Measurements from ENCODE around the gene ACTR3. TPM values are rescaled to one million over a fixed set of nuclear protein-coding genes. Genes with fewer than 3 reads are reported as not detected.
A peak's percentile ranks its signal among the peaks of the same experiment; 100 is the strongest.

Gene ACTR3
- total RNA-seq, 1 experiment from 2014 or later, result 296 TPM

DNA sequence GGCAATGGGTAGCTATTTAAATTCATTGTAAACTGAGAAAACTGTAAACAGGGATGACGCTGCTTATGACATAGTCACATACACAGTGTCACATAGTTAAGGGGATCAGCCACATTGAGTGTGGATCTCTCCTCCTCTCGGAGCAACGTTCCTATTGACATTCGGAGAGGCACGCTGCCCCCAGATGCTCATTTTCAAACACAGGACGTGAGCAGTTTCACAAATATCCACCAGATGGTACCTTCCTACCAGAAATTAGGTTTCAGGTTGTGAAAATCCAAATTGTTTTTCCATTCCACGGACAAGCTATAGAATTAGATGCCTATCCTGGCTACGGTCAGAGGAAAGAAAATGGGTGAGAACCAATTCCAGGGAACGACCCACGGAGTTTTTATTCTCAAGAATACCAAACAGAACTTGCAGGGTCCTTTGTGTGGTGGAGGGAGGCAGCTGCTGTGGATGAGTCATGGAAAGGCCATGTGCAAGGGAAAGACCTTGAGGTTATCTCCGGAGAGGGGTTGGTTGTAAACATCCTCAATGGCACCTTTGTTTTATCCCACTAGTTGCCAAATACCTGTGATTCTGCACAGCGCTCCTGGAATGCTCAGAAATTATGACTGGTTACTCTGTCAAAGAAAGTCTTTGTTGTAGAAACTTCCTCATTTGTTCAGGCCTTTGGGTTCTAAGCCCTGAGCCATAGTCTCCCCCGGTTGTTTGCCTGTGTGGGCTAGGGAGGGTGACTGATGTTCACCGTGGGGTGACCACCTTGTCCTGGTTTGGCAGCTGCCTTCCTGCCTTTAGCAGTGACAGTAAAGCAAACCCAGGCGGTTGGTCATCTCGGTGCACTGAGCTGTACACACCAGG lies 88.0 kb downstream of the ACTR3 start:
- H3K36me3 Mint-ChIP-seq (ENCODE audit: insufficient read depth, unreplicated experiment), result peaks cover 54% of the 10 kb centered on the region
- TF ChIP-seq, protein P1, sequence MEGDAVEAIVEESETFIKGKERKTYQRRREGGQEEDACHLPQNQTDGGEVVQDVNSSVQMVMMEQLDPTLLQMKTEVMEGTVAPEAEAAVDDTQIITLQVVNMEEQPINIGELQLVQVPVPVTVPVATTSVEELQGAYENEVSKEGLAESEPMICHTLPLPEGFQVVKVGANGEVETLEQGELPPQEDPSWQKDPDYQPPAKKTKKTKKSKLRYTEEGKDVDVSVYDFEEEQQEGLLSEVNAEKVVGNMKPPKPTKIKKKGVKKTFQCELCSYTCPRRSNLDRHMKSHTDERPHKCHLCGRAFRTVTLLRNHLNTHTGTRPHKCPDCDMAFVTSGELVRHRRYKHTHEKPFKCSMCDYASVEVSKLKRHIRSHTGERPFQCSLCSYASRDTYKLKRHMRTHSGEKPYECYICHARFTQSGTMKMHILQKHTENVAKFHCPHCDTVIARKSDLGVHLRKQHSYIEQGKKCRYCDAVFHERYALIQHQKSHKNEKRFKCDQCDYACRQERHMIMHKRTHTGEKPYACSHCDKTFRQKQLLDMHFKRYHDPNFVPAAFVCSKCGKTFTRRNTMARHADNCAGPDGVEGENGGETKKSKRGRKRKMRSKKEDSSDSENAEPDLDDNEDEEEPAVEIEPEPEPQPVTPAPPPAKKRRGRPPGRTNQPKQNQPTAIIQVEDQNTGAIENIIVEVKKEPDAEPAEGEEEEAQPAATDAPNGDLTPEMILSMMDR (IDR thresholded peaks at IDR 0.05; ENCODE audit: unreplicated experiment), result peak; percentile 52
- peak overlapping the region; percentile 32 for H3K4me3 Mint-ChIP-seq (ENCODE audit: low read depth, unreplicated experiment)
- peak; percentile 85 for DNase-seq
- CTCF ChIA-PET, result interaction anchor here (0.6 to 2.1 kb wide), 13 partner anchors 9 to 573 kb away, joined by 3 to 44 read pairs (median 4); partner anchors contain the start of gene SLC35F5
- H3K27me3 Mint-ChIP-seq (ENCODE audit: unreplicated experiment), result no peaks in the 10 kb centered on the region
- peak overlapping the region; percentile 97 for H3K27ac Mint-ChIP-seq (ENCODE audit: unreplicated experiment)
- intact Hi-C loops (cut with micrococcal nuclease; ENCODE audit: unreplicated experiment), result loop anchor here (1.0 to 10.0 kb wide), 5 partner anchors 44 to 573 kb away; no protein-coding TSS in a partner anchor
- BruUV-seq (replicated peaks), result no TSS peak
- H3K4me1 Mint-ChIP-seq (ENCODE audit: low read depth, unreplicated experiment), result peaks cover 48% of the 10 kb centered on the region
- no peaks in the 10 kb centered on the region for H3K9me3 Mint-ChIP-seq (ENCODE audit: low read depth, unreplicated experiment)

DNA sequence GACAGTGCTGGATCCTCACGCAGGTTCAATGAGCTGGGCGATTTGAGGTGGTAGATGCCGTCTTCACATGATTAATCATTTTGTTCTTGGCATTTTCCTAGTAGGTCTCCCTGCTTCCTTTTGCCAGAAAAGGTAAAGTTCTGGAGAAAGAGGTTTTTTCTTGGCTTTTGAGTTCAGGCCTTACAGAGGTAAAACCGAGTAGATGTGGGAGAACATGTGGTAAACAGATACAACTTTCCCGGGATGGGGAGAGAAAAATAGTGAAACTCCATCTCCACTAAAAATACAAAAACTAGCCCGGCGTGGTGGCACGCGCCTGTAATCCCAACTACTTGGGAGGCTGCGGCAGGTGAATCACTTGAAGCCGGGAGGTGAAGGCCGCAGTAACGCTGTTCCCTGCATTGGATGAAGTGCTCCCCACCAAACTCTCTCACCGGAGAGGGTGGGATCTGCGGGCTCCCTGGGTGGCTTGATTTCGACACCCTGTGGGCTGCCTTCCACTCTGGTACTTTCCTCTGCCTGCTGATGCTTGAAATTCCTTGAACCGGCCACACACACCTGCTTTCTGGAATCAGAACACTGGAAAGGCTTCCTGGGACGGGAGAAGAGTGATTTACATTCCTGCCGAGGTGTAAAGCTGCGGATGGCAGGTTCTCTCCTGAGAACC lies 88.8 kb downstream of the ACTR3 start:
- peak overlapping the region; percentile 97 for H3K27ac Mint-ChIP-seq (ENCODE audit: unreplicated experiment)
- H3K9me3 Mint-ChIP-seq (ENCODE audit: low read depth, unreplicated experiment), result no peaks in the 10 kb centered on the region
- CTCF ChIA-PET, result interaction anchor here (0.6 to 2.1 kb wide), 10 partner anchors 9 to 572 kb away, joined by 3 to 44 read pairs (median 4); partner anchors contain the start of gene SLC35F5
- H3K27me3 Mint-ChIP-seq (ENCODE audit: unreplicated experiment), result no peaks in the 10 kb centered on the region
- no TSS peak for BruUV-seq (replicated peaks)
- no peak for DNase-seq
- intact Hi-C loops (cut with micrococcal nuclease; ENCODE audit: unreplicated experiment), result loop anchor here (1.0 to 10.0 kb wide), 5 partner anchors 44 to 573 kb away; no protein-coding TSS in a partner anchor
- TF ChIP-seq, protein P1 (IDR thresholded peaks at IDR 0.05; ENCODE audit: unreplicated experiment), result no peak
- H3K4me1 Mint-ChIP-seq (ENCODE audit: low read depth, unreplicated experiment), result peaks cover 48% of the 10 kb centered on the region
- H3K4me3 Mint-ChIP-seq (ENCODE audit: low read depth, unreplicated experiment), result peak overlapping the region; percentile 39
- H3K36me3 Mint-ChIP-seq (ENCODE audit: insufficient read depth, unreplicated experiment), result peaks cover 48% of the 10 kb centered on the region

DNA sequence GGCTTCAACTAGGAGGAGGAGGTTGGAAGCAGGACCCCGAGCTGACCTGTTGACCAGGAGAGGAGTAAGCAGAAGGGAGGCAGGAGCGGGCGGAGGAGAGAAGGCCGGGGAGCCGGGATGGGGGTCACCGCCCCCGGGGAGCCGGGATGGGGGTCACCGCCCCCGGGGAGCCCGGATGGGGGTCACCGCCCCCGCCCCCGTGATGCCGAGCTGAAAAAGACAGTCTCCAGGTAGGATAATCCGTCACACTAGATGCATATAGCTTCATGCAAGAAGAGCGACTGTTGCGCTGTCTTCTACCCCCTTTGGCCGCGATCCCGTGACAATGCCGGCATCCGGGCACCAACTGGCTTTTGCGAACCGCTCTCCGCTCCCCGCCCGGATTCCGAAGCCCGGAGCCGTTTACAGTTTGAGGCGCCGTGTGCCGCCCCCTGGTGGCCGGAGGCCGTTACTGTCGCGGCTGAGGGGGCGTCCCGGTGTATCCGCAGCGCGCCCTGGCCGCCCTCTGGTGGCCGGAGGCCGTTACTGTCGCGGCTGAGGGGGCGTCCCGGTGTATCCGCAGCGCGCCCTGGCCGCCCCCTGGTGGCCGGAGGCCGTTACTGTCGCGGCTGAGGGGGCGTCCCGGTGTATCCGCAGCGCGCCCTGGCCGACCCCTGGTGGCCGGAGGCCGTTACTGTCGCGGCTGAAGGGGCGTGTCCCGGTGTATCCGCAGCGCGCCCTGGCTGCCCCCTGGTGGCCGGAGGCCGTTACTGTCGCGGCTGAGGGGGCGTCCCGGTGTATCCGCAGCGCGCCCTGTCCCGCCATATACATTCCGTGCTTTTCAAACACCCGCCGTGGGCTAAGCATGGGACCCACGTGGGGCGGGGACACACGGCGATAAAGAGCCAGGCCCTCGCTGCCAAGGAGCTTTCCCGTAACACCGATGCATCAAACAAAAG lies 89.6 kb downstream of the ACTR3 start:
- peaks cover 48% of the 10 kb centered on the region for H3K36me3 Mint-ChIP-seq (ENCODE audit: insufficient read depth, unreplicated experiment)
- H3K27me3 Mint-ChIP-seq (ENCODE audit: unreplicated experiment), result no peaks in the 10 kb centered on the region
- H3K4me3 Mint-ChIP-seq (ENCODE audit: low read depth, unreplicated experiment), result peak overlapping the region; percentile 39
- H3K4me1 Mint-ChIP-seq (ENCODE audit: low read depth, unreplicated experiment), result peaks cover 48% of the 10 kb centered on the region
- CTCF ChIA-PET, result interaction anchor here (1.3 to 2.0 kb wide), 2 partner anchors 14 to 42 kb away, joined by 4 to 7 read pairs; no protein-coding TSS in a partner anchor
- H3K9me3 Mint-ChIP-seq (ENCODE audit: low read depth, unreplicated experiment), result no peaks in the 10 kb centered on the region
- no TSS peak for BruUV-seq (replicated peaks)
- H3K27ac Mint-ChIP-seq (ENCODE audit: unreplicated experiment), result peak overlapping the region; percentile 97
- intact Hi-C loops (cut with micrococcal nuclease; ENCODE audit: unreplicated experiment), result loop anchor here (2.0 to 10.0 kb wide), 3 partner anchors 315 to 563 kb away; no protein-coding TSS in a partner anchor
- DNase-seq, result no peak
- TF ChIP-seq, protein P1 (IDR thresholded peaks at IDR 0.05; ENCODE audit: unreplicated experiment), result peak; percentile 96

DNA sequence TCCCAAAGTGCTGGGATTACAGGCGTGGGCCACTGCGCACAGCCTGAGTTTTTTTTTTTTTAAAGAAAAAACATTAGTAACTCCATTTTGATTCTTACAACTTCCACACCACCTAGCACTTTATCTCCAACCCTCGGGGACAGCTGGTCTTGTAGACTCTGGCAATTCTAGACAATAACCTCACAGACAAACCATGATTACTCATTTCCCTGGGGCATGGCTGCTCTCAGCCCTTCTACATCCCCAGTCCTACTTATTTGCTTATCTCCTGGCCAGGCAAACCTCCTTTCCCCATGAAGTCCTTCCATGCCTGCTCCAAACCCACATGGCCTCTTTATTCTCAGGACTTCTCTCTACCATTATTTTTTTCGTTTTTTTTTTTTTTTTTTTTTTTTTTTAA lies 91.1 kb downstream of the ACTR3 start:
- Mint-ChIP-seq H3K27me3 (ENCODE audit: unreplicated experiment) (no peaks in the 10 kb centered on the region), H3K27ac (ENCODE audit: unreplicated experiment) (peak overlapping the region; percentile 80), H3K4me3 (ENCODE audit: low read depth, unreplicated experiment) (no peak overlapping the region), H3K9me3 (ENCODE audit: low read depth, unreplicated experiment) (no peaks in the 10 kb centered on the region), H3K36me3 (ENCODE audit: insufficient read depth, unreplicated experiment) (peaks cover 44% of the 10 kb centered on the region), H3K4me1 (ENCODE audit: low read depth, unreplicated experiment) (peaks cover 40% of the 10 kb centered on the region)
- CTCF ChIA-PET, result no interaction called here
- intact Hi-C loops (cut with micrococcal nuclease; ENCODE audit: unreplicated experiment), result no loop called here
- DNase-seq, result no peak
- TF ChIP-seq, protein P1 (IDR thresholded peaks at IDR 0.05; ENCODE audit: unreplicated experiment), result no peak
- no TSS peak for BruUV-seq (replicated peaks)
